ENCODE data around the gene FBXL22.
A peak's percentile ranks its signal among the peaks of the same experiment; 100 is the strongest.

Gene FBXL22

DNA sequence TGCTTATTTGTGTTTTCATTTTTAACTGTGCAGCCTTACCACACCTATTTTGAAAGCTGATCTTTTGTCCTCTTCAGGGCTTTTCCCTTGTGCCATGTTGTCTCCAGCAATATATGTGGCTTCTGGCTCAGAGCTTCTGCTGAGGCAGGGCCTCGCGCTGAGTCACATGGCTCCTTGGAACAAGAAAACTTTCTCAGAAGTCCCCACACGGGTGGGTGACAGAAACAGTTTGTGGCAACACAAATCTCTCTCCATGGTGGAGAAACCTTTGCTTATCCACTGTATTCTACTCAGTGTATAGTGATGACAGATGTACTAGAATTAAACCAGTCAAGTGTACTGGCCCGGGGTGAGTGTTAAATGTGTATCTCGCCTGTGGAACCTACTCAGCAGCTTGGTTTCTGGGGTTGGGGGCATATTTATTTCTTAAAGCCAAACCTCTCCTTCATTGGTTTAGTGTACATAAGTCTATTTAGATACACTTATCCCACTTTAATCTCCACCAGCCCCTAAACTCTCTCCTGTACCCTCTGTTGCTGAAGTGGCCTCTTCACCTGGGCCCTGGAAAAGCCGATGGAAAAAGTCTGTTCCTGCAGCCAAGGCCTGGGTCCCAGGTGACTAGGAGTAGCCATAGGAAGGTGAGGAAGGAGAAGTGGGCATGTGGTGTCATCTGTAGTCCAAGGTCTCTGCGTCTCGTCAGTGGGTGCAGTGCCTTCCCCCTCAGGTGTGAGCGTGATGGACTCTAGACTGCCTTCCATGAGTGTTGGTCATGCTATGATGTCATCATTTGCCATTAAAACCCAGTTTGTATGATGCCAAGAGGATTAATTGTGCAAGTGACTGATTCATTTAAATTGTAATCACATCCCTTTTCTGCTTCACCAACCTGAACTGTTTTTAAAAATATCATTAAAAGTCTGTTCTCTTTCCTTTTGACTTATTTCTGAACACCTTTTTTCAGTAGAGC lies 3.2 kb upstream of the FBXL22 start:
- H2AFZ ChIP-seq (ENCODE audit: low read depth, low read length), result no peak overlapping the region
- H3K27me3 ChIP-seq (ENCODE audit: low read depth, low read length), result no peaks in the 10 kb centered on the region
- H3K4me3 ChIP-seq (ENCODE audit: low read length), result no peak overlapping the region
- H4K20me1 ChIP-seq (ENCODE audit: insufficient read depth, low read length), result no peaks in the 10 kb centered on the region
- peak overlapping the region; percentile 49 for H3K4me2 ChIP-seq (ENCODE audit: low read length)
- peak overlapping the region; percentile 12; the same call in 1 of the 2 replicates for H3K9ac ChIP-seq (ENCODE audit: low read length)
- TF ChIP-seq, protein P1, sequence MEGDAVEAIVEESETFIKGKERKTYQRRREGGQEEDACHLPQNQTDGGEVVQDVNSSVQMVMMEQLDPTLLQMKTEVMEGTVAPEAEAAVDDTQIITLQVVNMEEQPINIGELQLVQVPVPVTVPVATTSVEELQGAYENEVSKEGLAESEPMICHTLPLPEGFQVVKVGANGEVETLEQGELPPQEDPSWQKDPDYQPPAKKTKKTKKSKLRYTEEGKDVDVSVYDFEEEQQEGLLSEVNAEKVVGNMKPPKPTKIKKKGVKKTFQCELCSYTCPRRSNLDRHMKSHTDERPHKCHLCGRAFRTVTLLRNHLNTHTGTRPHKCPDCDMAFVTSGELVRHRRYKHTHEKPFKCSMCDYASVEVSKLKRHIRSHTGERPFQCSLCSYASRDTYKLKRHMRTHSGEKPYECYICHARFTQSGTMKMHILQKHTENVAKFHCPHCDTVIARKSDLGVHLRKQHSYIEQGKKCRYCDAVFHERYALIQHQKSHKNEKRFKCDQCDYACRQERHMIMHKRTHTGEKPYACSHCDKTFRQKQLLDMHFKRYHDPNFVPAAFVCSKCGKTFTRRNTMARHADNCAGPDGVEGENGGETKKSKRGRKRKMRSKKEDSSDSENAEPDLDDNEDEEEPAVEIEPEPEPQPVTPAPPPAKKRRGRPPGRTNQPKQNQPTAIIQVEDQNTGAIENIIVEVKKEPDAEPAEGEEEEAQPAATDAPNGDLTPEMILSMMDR (IDR thresholded peaks at IDR 0.05; ENCODE audit: low read depth, low read length), result no peak
- TF ChIP-seq EZH2phosphoT487 (IDR thresholded peaks at IDR 0.05; ENCODE audit: low read depth), result no peak
- peaks cover 42% of the 10 kb centered on the region for H3K36me3 ChIP-seq (replicated peaks; ENCODE audit: low read depth, low read length)
- H3K9me3 ChIP-seq (ENCODE audit: insufficient read depth, low read length), result no peaks in the 10 kb centered on the region
- peak overlapping the region; percentile 87 for H3K27ac ChIP-seq (ENCODE audit: low read length)
- peaks cover 23% of the 10 kb centered on the region for H3K79me2 ChIP-seq (ENCODE audit: low read length)
- H3K4me1 ChIP-seq (ENCODE audit: low read length), result peaks cover 65% of the 10 kb centered on the region

- no peak for TF ChIP-seq EZH2phosphoT487 (IDR thresholded peaks at IDR 0.05; ENCODE audit: low read depth)
- TF ChIP-seq, protein P1 (IDR thresholded peaks at IDR 0.05; ENCODE audit: low read depth, low read length), result no peak
- peaks cover 74% of the 10 kb centered on the region for H3K4me1 ChIP-seq (ENCODE audit: low read length)
- H4K20me1 ChIP-seq (ENCODE audit: insufficient read depth, low read length), result no peaks in the 10 kb centered on the region
- H3K27me3 ChIP-seq (ENCODE audit: low read depth, low read length), result no peaks in the 10 kb centered on the region
- peak overlapping the region; percentile 87 for H3K27ac ChIP-seq (ENCODE audit: low read length)
- H3K36me3 ChIP-seq (replicated peaks; ENCODE audit: low read depth, low read length), result peaks cover 35% of the 10 kb centered on the region
- H3K4me2 ChIP-seq (ENCODE audit: low read length), result peak overlapping the region; percentile 49
- peaks cover 24% of the 10 kb centered on the region for H3K79me2 ChIP-seq (ENCODE audit: low read length)
- H3K9ac ChIP-seq (ENCODE audit: low read length), result peak overlapping the region; percentile 8; the same call in 1 of the 2 replicates
- no peaks in the 10 kb centered on the region for H3K9me3 ChIP-seq (ENCODE audit: insufficient read depth, low read length)
- no peak overlapping the region for H2AFZ ChIP-seq (ENCODE audit: low read depth, low read length)
- peak overlapping the region; percentile 7 for H3K4me3 ChIP-seq (ENCODE audit: low read length)
Measured at GRCh38 chr15:63595065-63595464, 2.1 kb upstream of the FBXL22 start.

- Histone ChIP-seq H3K79me2 (ENCODE audit: low read length) (peaks cover 27% of the 10 kb centered on the region), H3K4me3 (ENCODE audit: low read length) (no peak overlapping the region), H3K27me3 (ENCODE audit: low read depth, low read length) (no peaks in the 10 kb centered on the region), H4K20me1 (ENCODE audit: insufficient read depth, low read length) (no peaks in the 10 kb centered on the region), H3K27ac (ENCODE audit: low read length) (peak overlapping the region; percentile 87), H3K36me3 (replicated peaks; ENCODE audit: low read depth, low read length) (peaks cover 31% of the 10 kb centered on the region), H3K9me3 (ENCODE audit: insufficient read depth, low read length) (no peaks in the 10 kb centered on the region), H3K4me2 (ENCODE audit: low read length) (peak overlapping the region; percentile 49), H2AFZ (ENCODE audit: low read depth, low read length) (no peak overlapping the region), H3K9ac (ENCODE audit: low read length) (peak overlapping the region; percentile 8; the same call in 1 of the 2 replicates), H3K4me1 (ENCODE audit: low read length) (peaks cover 74% of the 10 kb centered on the region)
- TF ChIP-seq, protein P1 (IDR thresholded peaks at IDR 0.05; ENCODE audit: low read depth, low read length), result no peak
- TF ChIP-seq EZH2phosphoT487 (IDR thresholded peaks at IDR 0.05; ENCODE audit: low read depth), result no peak
Measured at GRCh38 chr15:63595688-63596087, 1.5 kb upstream of the FBXL22 start.

GRCh38 chr15:63596676-63597037 lies 530 bp upstream of the FBXL22 start:
- peak overlapping the region; percentile 11 for H3K4me3 ChIP-seq (ENCODE audit: low read length)
- H2AFZ ChIP-seq (ENCODE audit: low read depth, low read length), result no peak overlapping the region
- H3K36me3 ChIP-seq (replicated peaks; ENCODE audit: low read depth, low read length), result peaks cover 21% of the 10 kb centered on the region
- H4K20me1 ChIP-seq (ENCODE audit: insufficient read depth, low read length), result no peaks in the 10 kb centered on the region
- peaks cover 27% of the 10 kb centered on the region for H3K79me2 ChIP-seq (ENCODE audit: low read length)
- peak overlapping the region; percentile 87 for H3K27ac ChIP-seq (ENCODE audit: low read length)
- no peaks in the 10 kb centered on the region for H3K9me3 ChIP-seq (ENCODE audit: insufficient read depth, low read length)
- H3K4me1 ChIP-seq (ENCODE audit: low read length), result peaks cover 74% of the 10 kb centered on the region
- no peaks in the 10 kb centered on the region for H3K27me3 ChIP-seq (ENCODE audit: low read depth, low read length)
- TF ChIP-seq, protein P1 (IDR thresholded peaks at IDR 0.05; ENCODE audit: low read depth, low read length), result no peak
- no peak for TF ChIP-seq EZH2phosphoT487 (IDR thresholded peaks at IDR 0.05; ENCODE audit: low read depth)
- H3K9ac ChIP-seq (ENCODE audit: low read length), result peak overlapping the region; percentile 34; the same call in 1 of the 2 replicates
- H3K4me2 ChIP-seq (ENCODE audit: low read length), result peak overlapping the region; percentile 49
